Superior temporal gyrus (tissue), 1 donor: Measurements from ENCODE around the gene SLFN12L.
"Not testable (repeated sequence)": the region's sequence is repeated elsewhere in the genome, so short reads cannot be mapped to it uniquely, and the experiment has no call there.

Experiments
- DNase-seq: peaks from one replicate; pipeline ENCODE4 v3.0.0-alpha.2; 2016; ENCODE audit errors: extremely low spot score

SLFN12L gene

GRCh38 chr17:35496451-35497290 lies 40.8 kb downstream of the SLFN12L start:
- DNase-seq = no peak

GRCh38 chr17:35493040-35493439 lies 44.4 kb downstream of the SLFN12L start:
- DNase-seq = no peak

GRCh38 chr17:35491417-35491816 lies 46.1 kb downstream of the SLFN12L start:
- DNase-seq = no peak

- DNase-seq = no peak
Observed at GRCh38 chr17:35489944-35490343, 47.5 kb downstream of the SLFN12L start.

GRCh38 chr17:35488991-35489390 lies 48.5 kb downstream of the SLFN12L start:
- no peak for DNase-seq

GRCh38 chr17:35486920-35487732 lies 50.4 kb downstream of the SLFN12L start:
- DNase-seq = no peak

GRCh38 chr17:35479271-35479670 lies 58.2 kb downstream of the SLFN12L start:
- no peak for DNase-seq

GRCh38 chr17:35477248-35477647 lies 60.2 kb downstream of the SLFN12L start:
- no peak for DNase-seq

GRCh38 chr17:35476283-35476820 lies 61.1 kb downstream of the SLFN12L start:
- DNase-seq = no peak

- DNase-seq = no peak
Observed at GRCh38 chr17:35468475-35468874, 69.0 kb downstream of the SLFN12L start.

GRCh38 chr17:35467824-35468223 lies 69.7 kb downstream of the SLFN12L start:
- no peak for DNase-seq

- DNase-seq = no peak
Observed at GRCh38 chr17:35460354-35460851, 77.1 kb downstream of the SLFN12L start.

- not testable (repeated sequence) for DNase-seq
Observed at GRCh38 chr17:35454035-35454434, 83.4 kb downstream of the SLFN12L start.

GRCh38 chr17:35453171-35453570 lies 84.3 kb downstream of the SLFN12L start:
- no peak for DNase-seq

- DNase-seq = no peak
Observed at GRCh38 chr17:35449371-35449931, 88.0 kb downstream of the SLFN12L start.

- no peak for DNase-seq
Observed at GRCh38 chr17:35448899-35449227, 88.6 kb downstream of the SLFN12L start.

GRCh38 chr17:35448214-35448898 lies 89.1 kb downstream of the SLFN12L start, which contains the start of gene SLFN13:
Gene SLFN13, minus strand, starts transcription at chr17:35448766. Its CDS starts 3,086 bp downstream, at chr17:35445680.
- DNase-seq = no peak

- no peak for DNase-seq
Observed at GRCh38 chr17:35447499-35447898, 90.0 kb downstream of the SLFN12L start.

GRCh38 chr17:35438433-35438832 lies 99.0 kb downstream of the SLFN12L start:
- DNase-seq = no peak

- no peak for DNase-seq
Observed at GRCh38 chr17:35433075-35433894, 104.2 kb downstream of the SLFN12L start.
